SK-N-SH treated with all-trans-retinoic acid at 6 μM for 48 hours (cell line): ENCODE data around the gene C6orf120.
A peak's percentile ranks its signal among the peaks of the same experiment; 100 is the strongest.

ENCODE experiments used
- ATAC-seq: fragments of 200-7000 bp; cut with Tn5 transposase; 3 replicates; pipeline ENCODE4 v1.9.1; 2020; ENCODE audit warnings: mild to moderate bottlenecking, moderate library complexity
- ARNTL ChIP-seq: fragments of 450-650 bp; formaldehyde crosslinking; IDR thresholded peaks from 2 replicates; pipeline ENCODE4 v1.5.0; 2020; ENCODE audit warnings: low read depth, mild to moderate bottlenecking, moderate library complexity, borderline replicate concordance
- BACH2 ChIP-seq: fragments of 250-450 bp; sonication (Bioruptor Pico); IDR thresholded peaks from 2 replicates; pipeline ENCODE4 v1.9.0; 2021; ENCODE audit warnings: mild to moderate bottlenecking, borderline replicate concordance
- CREB5 ChIP-seq: fragments of 250-450 bp; sonication (Bioruptor Pico); IDR thresholded peaks from 2 replicates; pipeline ENCODE4 v1.5.1; 2020; ENCODE audit warnings: low read depth, mild to moderate bottlenecking, moderate library complexity
- CSRNP3 ChIP-seq: fragments of 250-450 bp; sonication (Bioruptor Pico); IDR thresholded peaks from 2 replicates; pipeline ENCODE4 v1.5.1; 2021; ENCODE audit warnings: mild to moderate bottlenecking, moderate library complexity
- ESRRG ChIP-seq: fragments of 250-450 bp; sonication (Bioruptor Pico); IDR thresholded peaks from 2 replicates; pipeline ENCODE4 v1.6.1; 2021; ENCODE audit warnings: mild to moderate bottlenecking
- GLIS3 ChIP-seq: fragments of 250-450 bp; sonication (Bioruptor Pico); IDR thresholded peaks from 2 replicates; pipeline ENCODE4 v1.5.0; 2020; ENCODE audit warnings: mild to moderate bottlenecking, moderate library complexity
- ISL1 ChIP-seq: fragments of 250-450 bp; sonication (Bioruptor Pico); IDR thresholded peaks from 2 replicates; pipeline ENCODE4 v2.1.2; 2022; ENCODE audit warnings: mild to moderate bottlenecking, moderate library complexity
- OSR1 ChIP-seq: fragments of 250-450 bp; sonication (Bioruptor Pico); IDR thresholded peaks from 2 replicates; pipeline ENCODE4 v1.8.0; 2022; ENCODE audit warnings: moderate library complexity, mild to moderate bottlenecking, inconsistent platforms
- PATZ1 ChIP-seq: fragments of 250-450 bp; sonication (Bioruptor Pico); IDR thresholded peaks from 2 replicates; pipeline ENCODE4 v1.8.0; 2020; ENCODE audit warnings: mild to moderate bottlenecking, moderate library complexity, borderline replicate concordance
- POU6F1 ChIP-seq: fragments of 250-450 bp; sonication (Bioruptor Pico); IDR thresholded peaks from 2 replicates; pipeline ENCODE4 v1.8.0; 2021; ENCODE audit warnings: low read depth, mild to moderate bottlenecking, moderate library complexity, borderline replicate concordance
- PPARA ChIP-seq: fragments of 250-450 bp; sonication (Bioruptor Pico); IDR thresholded peaks from 2 replicates; pipeline ENCODE4 v1.5.0; 2020; ENCODE audit warnings: mild to moderate bottlenecking, borderline replicate concordance
- RARB ChIP-seq: fragments of 250-450 bp; sonication (Bioruptor Pico); IDR thresholded peaks from 2 replicates; pipeline ENCODE4 v1.8.0; 2021; ENCODE audit warnings: mild to moderate bottlenecking, moderate library complexity
- SNAI2 ChIP-seq: fragments of 250-450 bp; sonication (Bioruptor Pico); IDR thresholded peaks from 2 replicates; pipeline ENCODE4 v1.5.0; 2020; ENCODE audit warnings: mild to moderate bottlenecking, moderate library complexity
- TCF4 ChIP-seq: fragments of 250-450 bp; sonication (Bioruptor Pico); IDR thresholded peaks from 2 replicates; pipeline ENCODE4 v1.8.0; 2021; ENCODE audit warnings: mild to moderate bottlenecking, moderate library complexity, borderline replicate concordance
- TOX ChIP-seq: fragments of 250-450 bp; sonication (Bioruptor Pico); IDR thresholded peaks from 2 replicates; pipeline ENCODE4 v1.8.0; 2021; ENCODE audit warnings: mild to moderate bottlenecking, moderate library complexity, borderline replicate concordance
- TSHZ2 ChIP-seq: fragments of 250-450 bp; sonication (Bioruptor Pico); IDR thresholded peaks from 2 replicates; pipeline ENCODE4 v1.5.0; 2020; ENCODE audit warnings: mild to moderate bottlenecking, moderate library complexity
- ZC3H10 ChIP-seq: fragments of 250-450 bp; sonication (Bioruptor Pico); IDR thresholded peaks from 2 replicates; pipeline ENCODE4 v1.5.1; 2021; ENCODE audit warnings: mild to moderate bottlenecking, moderate library complexity
- ZFP3 ChIP-seq: fragments of 250-450 bp; sonication (Bioruptor Pico); IDR thresholded peaks from 2 replicates; pipeline ENCODE4 v1.5.0; 2020; ENCODE audit warnings: mild to moderate bottlenecking, moderate library complexity
- ZFP30 ChIP-seq: fragments of 450-650 bp; formaldehyde crosslinking; IDR thresholded peaks from 2 replicates; pipeline ENCODE4 v1.5.0; 2022; ENCODE audit warnings: mild to moderate bottlenecking, moderate library complexity
- ZNF565 ChIP-seq: fragments of 450-650 bp; formaldehyde crosslinking; conservative IDR thresholded peaks from 2 replicates; pipeline ENCODE4 v1.5.0; 2020; ENCODE audit warnings: low read depth, mild to moderate bottlenecking, moderate library complexity
- ZNF70 ChIP-seq: fragments of 450-650 bp; formaldehyde crosslinking; IDR thresholded peaks from 2 replicates; pipeline ENCODE4 v1.5.0; 2020; ENCODE audit warnings: mild to moderate bottlenecking, moderate library complexity
- ZNF8 ChIP-seq: fragments of 450-650 bp; formaldehyde crosslinking; IDR thresholded peaks from 2 replicates; pipeline ENCODE4 v1.5.0; 2020; ENCODE audit warnings: mild to moderate bottlenecking, moderate library complexity

Gene C6orf120

GRCh38 chr6:169714178-169714577, 12.3 kb downstream of the C6orf120 start:
- no peak for ATAC-seq

GRCh38 chr6:169714595-169714994, 12.7 kb downstream of the C6orf120 start:
- no peak for ATAC-seq
- TF ChIP-seq ZFP3 (CRISPR knock-in tag) (no peak), SNAI2 (CRISPR knock-in tag) (no peak), ISL1 (CRISPR knock-in tag) (no peak), ZNF8 (no peak), ARNTL (CRISPR knock-in tag) (no peak), RARB (CRISPR knock-in tag) (no peak), PPARA (CRISPR knock-in tag) (no peak), PATZ1 (no peak), ESRRG (CRISPR knock-in tag) (no peak), ZC3H10 (CRISPR knock-in tag) (no peak), TOX (CRISPR knock-in tag) (no peak), ZNF565 (no peak), ZFP30 (CRISPR knock-in tag) (no peak), ZNF70 (no peak), GLIS3 (CRISPR knock-in tag) (no peak), CSRNP3 (CRISPR knock-in tag) (no peak), BACH2 (CRISPR knock-in tag) (no peak)

More at GRCh38 chr6:169714178-169714577, 12.3 kb downstream of the C6orf120 start:
- TF ChIP-seq ZC3H10 (CRISPR knock-in tag) (no peak), POU6F1 (CRISPR knock-in tag) (no peak), ZFP30 (CRISPR knock-in tag) (no peak), ARNTL (CRISPR knock-in tag) (no peak), ZFP3 (CRISPR knock-in tag) (no peak), SNAI2 (CRISPR knock-in tag) (no peak), TSHZ2 (CRISPR knock-in tag) (no peak)

GRCh38 chr6:169719117-169719516, 17.2 kb downstream of the C6orf120 start:
- ATAC-seq: no peak
- no peak for TF ChIP-seq CSRNP3 (CRISPR knock-in tag)
- TF ChIP-seq ISL1 (CRISPR knock-in tag): peak; percentile 78

GRCh38 chr6:169720207-169720855, 18.4 kb downstream of the C6orf120 start:
- ATAC-seq: no peak
- no peak for TF ChIP-seq GLIS3 (CRISPR knock-in tag)
- TF ChIP-seq ZNF565: no peak
- no peak for TF ChIP-seq ZC3H10 (CRISPR knock-in tag)
- TF ChIP-seq POU6F1 (CRISPR knock-in tag): no peak
- TF ChIP-seq ZNF8: no peak
- TF ChIP-seq CREB5 (CRISPR knock-in tag): no peak
- no peak for TF ChIP-seq RARB (CRISPR knock-in tag)
- TF ChIP-seq TCF4 (CRISPR knock-in tag): no peak
- no peak for TF ChIP-seq OSR1 (CRISPR knock-in tag)
- TF ChIP-seq PPARA (CRISPR knock-in tag): no peak
- TF ChIP-seq ARNTL (CRISPR knock-in tag): no peak
